Sigmoid colon (tissue), 7 donors: Measurements from ENCODE around the gene EIPR1. TPM values are rescaled to one million over a fixed set of nuclear protein-coding genes. Genes with fewer than 3 reads are reported as not detected.

Source experiments
- DNase-seq: peaks from one replicate; pipeline ENCODE4 v3.0.0-alpha.2; 2019
- H3K27ac ChIP-seq, 4 donors: fragments of 200-600 bp; sonication (generic); one replicate each; pipeline ENCODE4 v1.5.1; 2016 to 2019; ENCODE audit warnings: mild to moderate bottlenecking in 1 of 4
- H3K27me3 ChIP-seq, 3 donors: fragments of 200-600 bp; sonication (generic); one replicate each; pipeline ENCODE4 v1.5.1; 2019; ENCODE audit warnings: mild to moderate bottlenecking in 1 of 3
- H3K36me3 ChIP-seq, 4 donors: fragments of 200-600 bp; sonication (generic); one replicate each; pipeline ENCODE4 v1.5.1; 2016 to 2019
- H3K4me1 ChIP-seq, 4 donors: fragments of 200-600 bp; sonication (generic); one replicate each; pipeline ENCODE4 v1.5.1; 2017 to 2019
- H3K4me3 ChIP-seq, 4 donors: fragments of 200-600 bp; sonication (generic); one replicate each; pipeline ENCODE4 v1.5.1; 2017 to 2019; ENCODE audit warnings: mild to moderate bottlenecking in 2 of 4, moderate library complexity in 1 of 4
- H3K9me3 ChIP-seq, 4 donors: fragments of 200-600 bp in 3 of 4; sonication (generic) in 3 of 4; one replicate each; pipeline versions ENCODE4 v1.5.1 to v1.6.1; 2013 to 2019
- CTCF ChIP-seq, 4 experiments: fragments of 450-650 bp in 3 of 4; fragments of 200-600 bp in 1 of 4; IDR thresholded peaks; one replicate each; pipeline ENCODE4 v1.5.1; 2016 to 2019; ENCODE audit warnings: antibody characterized with exemption in 4 of 4, mild to moderate bottlenecking in 3 of 4, moderate library complexity in 2 of 4
- EP300 ChIP-seq, 4 donors: sonication (generic); formaldehyde crosslinking; IDR thresholded peaks; one replicate each; pipeline ENCODE4 v1.6.1; 2017; ENCODE audit warnings: antibody characterized with exemption in 4 of 4
- POLR2A ChIP-seq, 2 donors: fragments of 450-650 bp; IDR thresholded peaks; one replicate each; pipeline ENCODE4 v1.6.1; 2016; ENCODE audit warnings: antibody characterized with exemption in 2 of 2, mild to moderate bottlenecking in 2 of 2, moderate library complexity in 2 of 2
- POLR2AphosphoS5 ChIP-seq, 4 donors: sonication (generic); formaldehyde crosslinking; IDR thresholded peaks; one replicate each; pipeline ENCODE4 v1.6.1; 2017; ENCODE audit warnings: antibody characterized with exemption in 4 of 4
- WGBS, 2 donors: extraction: QIAGEN DNeasy Blood & Tissue Kit; methylation state at CpG; one replicate each; pipeline ENCODE4 v1.1.7; 2013; 5-methylcytosine and 5-hydroxymethylcytosine counted together
- intact Hi-C: fragments of 100-400 bp; cut with DNase I; formaldehyde crosslinking; loops from one replicate; pipeline ENCODE4 v1.15.1; 2023
- polyA plus RNA-seq, 3 donors: library from polyadenylated mRNA; stranded (reverse); fragments of 200-250 nt; gene quantifications; one replicate each; pipeline ENCODE4 v1.2.3, GENCODE V29; 2013
- total RNA-seq, 4 donors: library from RNA; depleted of rRNA; stranded (reverse); fragments of >200 nt; gene quantifications; one replicate each; pipeline ENCODE4 v1.1.0, GENCODE V29; 2016
- donor health status: healthy with polysubstance abuse.
- donor health status: Bipolar disorder and iron deficiency.
- donor health status: healthy.

Gene EIPR1
- total and polyA plus RNA-seq, 7 donors, result 12.2 to 27.0 (median 20.0) TPM

DNA sequence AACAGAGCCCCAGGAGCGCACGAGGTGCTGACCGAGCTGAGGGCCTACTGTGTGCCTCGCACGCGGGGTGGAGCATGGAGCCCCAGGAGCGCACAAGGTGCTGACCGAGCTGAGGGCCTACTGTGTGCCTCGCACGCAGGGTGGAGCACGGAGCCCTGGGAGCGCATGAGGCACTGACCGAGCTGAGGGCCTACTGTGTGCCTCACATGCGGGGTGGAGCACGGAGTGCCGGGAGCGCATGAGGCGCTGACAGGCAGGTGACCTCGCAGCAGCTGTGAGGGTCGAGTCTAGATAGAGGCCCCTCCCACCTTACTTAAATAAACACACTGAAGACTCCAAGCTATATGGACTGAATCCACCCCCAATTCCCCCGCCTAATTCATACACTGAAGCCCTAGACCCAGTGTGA lies 60.3 kb downstream of the EIPR1 start:
- Histone ChIP-seq H3K27me3 (no peaks in the 10 kb centered on the region), H3K36me3 (peaks cover 0 to 4% (median 0%) of the 10 kb centered on the region in 4 donors), H3K4me3 (no peak overlapping the region), H3K4me1 (no peaks in the 10 kb centered on the region), H3K9me3 (no peaks in the 10 kb centered on the region), H3K27ac (no peak overlapping the region)
- 93 to 97% methylated on average over 21 of the region's 21 CpGs for WGBS, 2 donors
- intact Hi-C loops, result no loop called here
- TF ChIP-seq POLR2A (IDR thresholded peaks at IDR 0.05), result no peak
- no peak for TF ChIP-seq POLR2AphosphoS5 (IDR thresholded peaks at IDR 0.05)
- no peak for TF ChIP-seq EP300 (IDR thresholded peaks at IDR 0.05)
- no peak for TF ChIP-seq CTCF (IDR thresholded peaks at IDR 0.05)
- peak; percentile 25 for DNase-seq

- Histone ChIP-seq H3K4me1 (no peaks in the 10 kb centered on the region), H3K27ac (no peak overlapping the region), H3K4me3 (no peak overlapping the region), H3K9me3 (no peaks in the 10 kb centered on the region), H3K36me3 (peaks cover 0 to 4% (median 0%) of the 10 kb centered on the region in 4 donors), H3K27me3 (no peaks in the 10 kb centered on the region)
- intact Hi-C loops, result no loop called here
- TF ChIP-seq POLR2A (IDR thresholded peaks at IDR 0.05) (no peak), POLR2AphosphoS5 (IDR thresholded peaks at IDR 0.05) (no peak), EP300 (IDR thresholded peaks at IDR 0.05) (no peak), CTCF (IDR thresholded peaks at IDR 0.05) (no peak)
- DNase-seq, result peak; percentile 33
- 94 to 95% methylated on average over 11 of the region's 11 CpGs for WGBS, 2 donors
These were observed 61.0 kb downstream of the EIPR1 start for GRCh38 chr2:3316456-3317276.

DNA sequence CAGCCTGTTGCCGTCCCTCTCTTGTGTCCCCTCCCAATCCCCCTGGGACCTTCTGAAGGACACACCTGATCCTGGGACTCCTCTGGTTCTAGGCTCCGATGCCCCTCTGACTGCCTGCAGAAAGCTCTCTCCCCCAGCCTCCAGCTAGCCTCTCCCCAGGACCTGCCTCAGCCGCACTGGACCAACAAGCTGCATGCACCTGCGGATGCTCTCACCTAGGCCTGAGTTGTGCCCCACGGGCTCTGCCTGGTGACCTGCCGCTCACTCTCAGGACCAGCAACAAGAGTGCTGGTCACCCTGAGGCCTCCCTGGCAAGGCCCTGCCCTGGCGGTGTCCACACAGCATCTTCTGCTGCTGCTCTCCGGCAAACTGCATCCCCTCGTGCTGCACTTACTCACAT lies 63.0 kb downstream of the EIPR1 start:
- Histone ChIP-seq H3K9me3 (no peaks in the 10 kb centered on the region), H3K36me3 (peaks cover 0 to 4% (median 0%) of the 10 kb centered on the region in 4 donors), H3K27me3 (no peaks in the 10 kb centered on the region), H3K27ac (no peak overlapping the region), H3K4me1 (no peaks in the 10 kb centered on the region), H3K4me3 (no peak overlapping the region)
- TF ChIP-seq POLR2AphosphoS5 (IDR thresholded peaks at IDR 0.05) (no peak), CTCF (IDR thresholded peaks at IDR 0.05) (no peak), EP300 (IDR thresholded peaks at IDR 0.05) (no peak), POLR2A (IDR thresholded peaks at IDR 0.05) (no peak)
- intact Hi-C loops, result no loop called here
- peak; percentile 46 for DNase-seq
- 94 to 96% methylated on average over 9 of the region's 9 CpGs for WGBS, 2 donors

- H3K4me1 ChIP-seq, result no peaks in the 10 kb centered on the region
- no peaks in the 10 kb centered on the region for H3K27me3 ChIP-seq
- no peak overlapping the region for H3K4me3 ChIP-seq
- DNase-seq, result peak; percentile 33
- 79 to 90% methylated on average over 27 of the region's 27 CpGs for WGBS, 2 donors
- no peak for TF ChIP-seq CTCF (IDR thresholded peaks at IDR 0.05)
- TF ChIP-seq EP300 (IDR thresholded peaks at IDR 0.05), result no peak
- TF ChIP-seq POLR2A (IDR thresholded peaks at IDR 0.05), result no peak
- no peak for TF ChIP-seq POLR2AphosphoS5 (IDR thresholded peaks at IDR 0.05)
- peaks cover 0 to under 1% (median 0%) of the 10 kb centered on the region in 4 donors for H3K36me3 ChIP-seq
- intact Hi-C loops, result no loop called here
- H3K27ac ChIP-seq, result no peak overlapping the region
- H3K9me3 ChIP-seq, result no peaks in the 10 kb centered on the region
These were observed 63.7 kb downstream of the EIPR1 start for GRCh38 chr2:3313781-3314375.
